GM20000 (cell line): Measurements from ENCODE around the gene COL9A2.

Experiments
- DNase-seq: peaks from one replicate; pipeline ENCODE4 v3.0.0; 2012; ENCODE audit warnings: low spot score
- TF ChIP-seq, protein P1 (sequence below): IDR thresholded peaks from 2 replicates; pipeline ENCODE4 v1.5.1; 2012; ENCODE audit warnings: mild to moderate bottlenecking, control low read depth; ENCODE audit errors: extremely low read depth, missing control alignments

The COL9A2 gene

DNA sequence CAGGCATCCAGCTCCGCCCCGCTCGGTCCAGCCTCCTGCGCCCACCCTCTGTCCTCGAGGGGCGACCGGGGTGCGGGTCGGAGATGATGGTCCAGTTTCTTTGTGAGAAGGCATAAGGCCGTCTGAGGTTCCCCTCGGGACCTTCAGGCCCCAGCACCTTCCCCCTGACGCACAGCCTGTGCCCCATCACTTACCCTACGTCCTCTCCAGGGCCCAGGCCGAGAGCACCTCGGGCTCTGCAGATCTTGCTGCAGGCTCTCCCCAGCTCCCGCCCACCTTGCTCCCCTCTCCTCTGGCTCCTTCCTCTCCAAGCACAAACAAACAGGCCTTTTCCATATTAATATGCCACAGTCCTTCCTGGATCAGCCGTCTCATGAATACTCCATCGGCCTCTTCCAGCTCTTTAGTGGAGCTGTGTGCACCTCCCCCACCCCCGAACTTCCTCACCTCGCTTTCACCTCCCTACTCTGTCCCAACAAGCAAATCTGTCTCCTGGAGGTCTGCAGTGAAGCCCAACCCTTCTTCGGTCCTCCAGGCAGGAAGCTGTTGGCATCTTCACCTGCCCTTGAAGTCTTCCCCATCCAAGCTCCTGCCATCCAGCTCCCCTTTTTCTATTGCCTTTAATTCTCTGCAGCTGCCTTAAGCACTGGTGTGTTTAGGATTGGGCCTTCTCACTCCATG lies 448 bp upstream of the COL9A2 start:
- TF ChIP-seq, protein P1, sequence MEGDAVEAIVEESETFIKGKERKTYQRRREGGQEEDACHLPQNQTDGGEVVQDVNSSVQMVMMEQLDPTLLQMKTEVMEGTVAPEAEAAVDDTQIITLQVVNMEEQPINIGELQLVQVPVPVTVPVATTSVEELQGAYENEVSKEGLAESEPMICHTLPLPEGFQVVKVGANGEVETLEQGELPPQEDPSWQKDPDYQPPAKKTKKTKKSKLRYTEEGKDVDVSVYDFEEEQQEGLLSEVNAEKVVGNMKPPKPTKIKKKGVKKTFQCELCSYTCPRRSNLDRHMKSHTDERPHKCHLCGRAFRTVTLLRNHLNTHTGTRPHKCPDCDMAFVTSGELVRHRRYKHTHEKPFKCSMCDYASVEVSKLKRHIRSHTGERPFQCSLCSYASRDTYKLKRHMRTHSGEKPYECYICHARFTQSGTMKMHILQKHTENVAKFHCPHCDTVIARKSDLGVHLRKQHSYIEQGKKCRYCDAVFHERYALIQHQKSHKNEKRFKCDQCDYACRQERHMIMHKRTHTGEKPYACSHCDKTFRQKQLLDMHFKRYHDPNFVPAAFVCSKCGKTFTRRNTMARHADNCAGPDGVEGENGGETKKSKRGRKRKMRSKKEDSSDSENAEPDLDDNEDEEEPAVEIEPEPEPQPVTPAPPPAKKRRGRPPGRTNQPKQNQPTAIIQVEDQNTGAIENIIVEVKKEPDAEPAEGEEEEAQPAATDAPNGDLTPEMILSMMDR = no peak
- no peak for DNase-seq

DNA sequence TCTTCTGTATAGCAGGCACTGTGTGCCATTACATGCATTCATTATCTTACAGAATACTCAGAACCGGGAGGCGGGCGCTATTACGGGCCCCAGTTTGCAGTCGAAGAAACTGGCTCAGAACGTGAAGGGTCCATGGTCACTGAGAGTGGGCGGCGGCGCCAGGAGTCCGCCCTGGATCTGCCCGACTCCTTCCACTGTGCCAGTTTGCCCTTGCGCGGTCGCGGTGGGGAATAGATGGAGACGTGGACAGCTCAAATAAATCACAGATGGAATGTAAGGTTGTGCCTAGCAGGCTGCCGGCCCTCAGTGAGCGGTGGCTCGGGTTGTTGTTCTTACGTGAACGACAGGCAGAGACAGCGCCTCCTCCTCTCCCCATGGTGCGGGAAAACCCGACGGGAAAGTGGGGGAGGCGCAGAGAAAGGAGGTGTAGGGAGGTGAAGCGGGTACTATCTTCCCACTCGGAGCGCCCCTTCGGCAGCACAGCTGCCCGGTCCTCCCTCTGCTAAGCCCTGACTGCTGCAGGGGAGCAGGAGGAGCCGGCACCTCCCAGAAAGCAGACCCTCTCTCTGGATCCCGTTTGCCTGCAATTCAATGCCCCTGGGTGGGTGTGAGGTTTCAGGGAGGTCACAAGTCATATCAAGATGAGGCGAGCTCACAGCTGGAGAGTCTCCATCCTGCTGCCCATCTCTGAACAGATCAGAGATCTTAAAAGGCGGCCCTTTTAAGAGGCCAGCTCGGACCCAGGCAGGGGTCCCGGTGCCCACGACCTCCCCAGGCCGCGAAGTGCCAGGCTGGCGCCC lies 1.1 kb downstream of the COL9A2 start:
- TF ChIP-seq, protein P1 = no peak
- no peak for DNase-seq

DNA sequence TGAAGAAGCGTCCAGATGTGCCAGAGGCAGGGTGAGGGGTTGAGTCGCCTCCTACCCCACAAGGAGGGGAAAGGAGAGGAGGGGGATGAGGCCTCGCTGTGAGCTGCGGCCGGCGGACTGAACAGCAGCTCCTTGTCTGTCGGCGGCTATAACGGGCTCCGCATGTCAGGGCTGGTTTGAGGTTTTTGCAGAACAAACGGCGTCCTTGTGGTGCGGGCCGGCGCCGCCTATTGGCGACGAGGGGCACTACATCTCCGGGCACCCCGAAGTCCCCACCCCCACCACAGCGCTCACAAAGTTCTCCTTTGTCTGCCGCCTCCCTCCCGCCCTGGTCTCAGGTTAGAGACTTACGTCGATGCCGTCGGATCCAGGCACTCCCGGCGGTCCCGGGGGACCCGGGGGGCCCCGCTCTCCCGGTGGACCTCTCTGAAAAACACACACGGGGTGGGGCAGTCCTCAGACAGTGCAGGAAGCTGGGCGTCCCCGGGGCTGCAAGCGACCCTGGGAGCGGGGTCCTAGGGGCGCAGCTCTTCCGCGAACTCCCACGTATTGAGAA lies 1.8 kb downstream of the COL9A2 start:
- TF ChIP-seq, protein P1 = peak; percentile 80
- peak; percentile 90 for DNase-seq

DNA sequence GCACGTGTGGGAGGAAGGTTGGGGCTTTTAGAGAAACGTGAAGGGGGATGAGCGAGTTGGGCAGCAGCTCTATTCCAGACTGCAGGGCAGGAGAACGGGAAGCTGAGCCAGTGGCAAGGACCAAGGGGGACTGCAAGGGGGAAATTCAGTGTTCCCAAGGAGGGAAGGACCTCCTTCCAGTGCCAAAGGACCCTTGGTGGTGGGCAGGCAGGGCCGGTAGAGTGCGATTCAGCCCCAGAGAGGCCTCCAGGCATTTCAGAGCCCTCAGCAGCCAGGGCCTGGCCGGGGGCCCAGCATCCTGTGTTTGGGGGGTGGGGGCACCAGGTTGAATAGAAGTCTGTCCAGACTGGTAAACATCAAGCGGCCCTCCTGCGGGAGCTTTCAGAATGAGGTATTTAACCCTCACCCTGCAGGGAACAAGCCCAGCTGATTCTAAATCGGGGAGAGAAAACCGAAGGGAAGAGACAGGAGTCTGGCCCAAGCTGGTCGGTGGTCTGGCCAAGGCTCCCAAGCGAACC lies 2.3 kb downstream of the COL9A2 start:
- DNase-seq = no peak
- TF ChIP-seq, protein P1 = no peak

DNA sequence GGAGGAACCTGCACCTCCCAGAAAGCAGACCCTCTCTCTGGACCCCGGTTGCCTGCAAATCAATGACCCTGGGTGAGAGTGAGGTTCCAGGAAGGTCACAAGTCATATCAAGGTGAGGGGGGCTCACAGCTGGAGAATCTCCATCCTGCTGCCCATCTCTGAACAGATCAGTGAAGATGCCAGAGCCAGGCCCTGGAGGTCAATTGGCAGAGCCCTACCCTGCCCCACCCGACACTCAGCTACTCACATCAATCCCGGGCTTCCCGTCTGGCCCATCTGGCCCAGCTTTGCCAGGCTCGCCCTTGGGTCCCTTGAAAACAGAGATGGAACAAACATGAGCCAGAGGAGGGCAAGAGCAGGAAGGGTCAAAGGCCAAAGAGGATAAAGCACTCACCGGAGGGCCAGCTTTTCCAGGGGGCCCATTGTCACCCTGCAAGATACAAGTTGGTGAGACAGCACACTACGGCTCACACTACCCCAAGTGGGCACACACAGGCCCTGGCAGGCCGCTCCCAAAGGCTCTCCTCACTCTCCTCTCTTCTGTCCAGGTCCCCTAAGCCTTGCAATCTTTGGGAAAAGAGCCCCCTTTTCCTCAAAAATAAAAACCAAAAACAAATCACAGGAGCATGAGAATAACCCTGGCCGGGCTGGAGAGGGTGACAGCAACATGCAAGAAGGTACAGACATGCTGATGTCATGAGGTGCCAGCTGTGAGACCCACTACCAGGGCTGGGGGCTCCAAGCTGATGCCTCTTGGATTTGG lies 2.9 kb downstream of the COL9A2 start:
- no peak for DNase-seq
- TF ChIP-seq, protein P1 = no peak

DNA sequence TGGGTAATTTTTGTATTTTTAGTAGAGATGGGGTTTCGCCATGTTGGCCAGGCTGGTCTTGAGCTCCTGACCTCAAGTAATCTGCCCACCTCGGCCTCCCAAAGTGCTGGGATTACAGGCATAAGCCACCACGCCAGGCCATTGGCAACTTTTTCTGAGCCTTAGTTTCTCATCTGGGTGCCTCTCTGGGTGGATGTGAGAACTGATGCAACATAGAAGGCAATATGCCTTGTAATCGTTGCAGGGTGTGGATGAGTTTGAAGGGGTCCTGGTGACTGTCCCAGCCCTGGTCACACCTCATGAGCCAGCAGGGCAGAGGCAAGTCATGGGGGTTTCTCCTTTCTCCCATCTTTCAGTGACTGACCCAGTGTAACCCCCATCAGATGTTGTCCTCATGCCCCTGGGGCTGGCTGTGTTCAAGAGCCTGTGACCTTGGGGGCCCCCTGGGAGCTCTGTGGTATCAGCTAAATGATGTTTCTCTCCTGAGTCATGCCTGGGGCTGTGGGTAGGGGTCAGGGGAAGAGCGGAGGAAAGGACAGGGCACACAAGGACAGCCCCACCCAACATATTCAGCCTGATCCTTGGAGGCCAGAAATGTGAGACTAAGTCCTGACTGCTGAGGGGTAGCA lies 3.6 kb downstream of the COL9A2 start:
- TF ChIP-seq, protein P1 = no peak
- no peak for DNase-seq
